Sigmoid colon (tissue), 7 donors: ENCODE results near the gene SBF2. TPM values are rescaled to one million over a fixed set of nuclear protein-coding genes. Genes with fewer than 3 reads are reported as not detected.

Experiments used
- DNase-seq: peaks from one replicate; pipeline ENCODE4 v3.0.0-alpha.2; 2019
- H3K27ac ChIP-seq, 4 donors: fragments of 200-600 bp; sonication (generic); one replicate each; pipeline ENCODE4 v1.5.1; 2016 to 2019; ENCODE audit warnings: mild to moderate bottlenecking in 1 of 4
- H3K27me3 ChIP-seq, 3 donors: fragments of 200-600 bp; sonication (generic); one replicate each; pipeline ENCODE4 v1.5.1; 2019; ENCODE audit warnings: mild to moderate bottlenecking in 1 of 3
- H3K36me3 ChIP-seq, 4 donors: fragments of 200-600 bp; sonication (generic); one replicate each; pipeline ENCODE4 v1.5.1; 2016 to 2019
- H3K4me1 ChIP-seq, 4 donors: fragments of 200-600 bp; sonication (generic); one replicate each; pipeline ENCODE4 v1.5.1; 2017 to 2019
- H3K4me3 ChIP-seq, 4 donors: fragments of 200-600 bp; sonication (generic); one replicate each; pipeline ENCODE4 v1.5.1; 2017 to 2019; ENCODE audit warnings: mild to moderate bottlenecking in 2 of 4, moderate library complexity in 1 of 4
- H3K9me3 ChIP-seq, 4 donors: fragments of 200-600 bp in 3 of 4; sonication (generic) in 3 of 4; one replicate each; pipeline versions ENCODE4 v1.5.1 to v1.6.1; 2013 to 2019
- EP300 ChIP-seq, 4 donors: sonication (generic); formaldehyde crosslinking; IDR thresholded peaks; one replicate each; pipeline ENCODE4 v1.6.1; 2017; ENCODE audit warnings: antibody characterized with exemption in 4 of 4
- POLR2A ChIP-seq, 2 donors: fragments of 450-650 bp; IDR thresholded peaks; one replicate each; pipeline ENCODE4 v1.6.1; 2016; ENCODE audit warnings: antibody characterized with exemption in 2 of 2, mild to moderate bottlenecking in 2 of 2, moderate library complexity in 2 of 2
- POLR2AphosphoS5 ChIP-seq, 4 donors: sonication (generic); formaldehyde crosslinking; IDR thresholded peaks; one replicate each; pipeline ENCODE4 v1.6.1; 2017; ENCODE audit warnings: antibody characterized with exemption in 4 of 4
- WGBS, 2 donors: extraction: QIAGEN DNeasy Blood & Tissue Kit; methylation state at CpG; one replicate each; pipeline ENCODE4 v1.1.7; 2013; 5-methylcytosine and 5-hydroxymethylcytosine counted together
- intact Hi-C: fragments of 100-400 bp; cut with DNase I; formaldehyde crosslinking; loops from one replicate; pipeline ENCODE4 v1.15.1; 2023
- polyA plus RNA-seq, 3 donors: library from polyadenylated mRNA; stranded (reverse); fragments of 200-250 nt; gene quantifications; one replicate each; pipeline ENCODE4 v1.2.3, GENCODE V29; 2013
- total RNA-seq, 4 donors: library from RNA; depleted of rRNA; stranded (reverse); fragments of >200 nt; gene quantifications; one replicate each; pipeline ENCODE4 v1.1.0, GENCODE V29; 2016
- TF ChIP-seq, protein P1 (sequence below), 4 experiments: fragments of 450-650 bp in 3 of 4; fragments of 200-600 bp in 1 of 4; IDR thresholded peaks; one replicate each; pipeline ENCODE4 v1.5.1; 2016 to 2019; ENCODE audit warnings: antibody characterized with exemption in 4 of 4, mild to moderate bottlenecking in 3 of 4, moderate library complexity in 2 of 4
- donor health status: healthy with polysubstance abuse.
- donor health status: Bipolar disorder and iron deficiency.
- donor health status: healthy.

SBF2 gene
- total and polyA plus RNA-seq, 7 donors: 9.5 to 67.5 (median 47.1) TPM

DNA sequence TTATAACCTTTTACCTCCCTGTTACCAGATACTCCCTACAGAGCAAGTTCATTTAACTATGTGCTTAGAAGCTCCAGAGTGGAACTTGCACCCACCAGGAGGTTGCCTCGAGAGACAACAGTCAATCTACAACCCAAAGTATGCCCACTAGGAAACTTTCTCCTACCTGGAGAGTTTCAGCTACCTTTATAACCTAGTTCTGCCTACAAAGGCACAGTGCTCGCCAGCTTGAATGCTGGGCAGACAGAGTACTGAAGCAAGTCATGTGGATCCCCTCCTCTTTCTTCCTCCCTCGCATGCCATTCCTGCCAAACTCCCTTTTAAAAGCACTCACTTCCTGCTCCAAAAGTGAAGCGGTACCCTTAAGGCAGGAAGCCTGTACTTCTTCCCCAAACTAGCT, 371.2 kb downstream of the SBF2 start:
- Histone ChIP-seq H3K9me3 (no peaks in the 10 kb centered on the region), H3K27ac (no peak overlapping the region), H3K4me1 (no peaks in the 10 kb centered on the region), H3K27me3 (no peaks in the 10 kb centered on the region), H3K36me3 (no peaks in the 10 kb centered on the region), H3K4me3 (no peak overlapping the region)
- no peak for DNase-seq
- WGBS, 2 donors: 80 to 83% methylated on average over 4 of the region's 4 CpGs
- TF ChIP-seq POLR2A (IDR thresholded peaks at IDR 0.05): no peak
- TF ChIP-seq EP300 (IDR thresholded peaks at IDR 0.05): no peak
- TF ChIP-seq, protein P1, sequence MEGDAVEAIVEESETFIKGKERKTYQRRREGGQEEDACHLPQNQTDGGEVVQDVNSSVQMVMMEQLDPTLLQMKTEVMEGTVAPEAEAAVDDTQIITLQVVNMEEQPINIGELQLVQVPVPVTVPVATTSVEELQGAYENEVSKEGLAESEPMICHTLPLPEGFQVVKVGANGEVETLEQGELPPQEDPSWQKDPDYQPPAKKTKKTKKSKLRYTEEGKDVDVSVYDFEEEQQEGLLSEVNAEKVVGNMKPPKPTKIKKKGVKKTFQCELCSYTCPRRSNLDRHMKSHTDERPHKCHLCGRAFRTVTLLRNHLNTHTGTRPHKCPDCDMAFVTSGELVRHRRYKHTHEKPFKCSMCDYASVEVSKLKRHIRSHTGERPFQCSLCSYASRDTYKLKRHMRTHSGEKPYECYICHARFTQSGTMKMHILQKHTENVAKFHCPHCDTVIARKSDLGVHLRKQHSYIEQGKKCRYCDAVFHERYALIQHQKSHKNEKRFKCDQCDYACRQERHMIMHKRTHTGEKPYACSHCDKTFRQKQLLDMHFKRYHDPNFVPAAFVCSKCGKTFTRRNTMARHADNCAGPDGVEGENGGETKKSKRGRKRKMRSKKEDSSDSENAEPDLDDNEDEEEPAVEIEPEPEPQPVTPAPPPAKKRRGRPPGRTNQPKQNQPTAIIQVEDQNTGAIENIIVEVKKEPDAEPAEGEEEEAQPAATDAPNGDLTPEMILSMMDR (IDR thresholded peaks at IDR 0.05): no peak
- no peak for TF ChIP-seq POLR2AphosphoS5 (IDR thresholded peaks at IDR 0.05)
- intact Hi-C loops: no loop called here

DNA sequence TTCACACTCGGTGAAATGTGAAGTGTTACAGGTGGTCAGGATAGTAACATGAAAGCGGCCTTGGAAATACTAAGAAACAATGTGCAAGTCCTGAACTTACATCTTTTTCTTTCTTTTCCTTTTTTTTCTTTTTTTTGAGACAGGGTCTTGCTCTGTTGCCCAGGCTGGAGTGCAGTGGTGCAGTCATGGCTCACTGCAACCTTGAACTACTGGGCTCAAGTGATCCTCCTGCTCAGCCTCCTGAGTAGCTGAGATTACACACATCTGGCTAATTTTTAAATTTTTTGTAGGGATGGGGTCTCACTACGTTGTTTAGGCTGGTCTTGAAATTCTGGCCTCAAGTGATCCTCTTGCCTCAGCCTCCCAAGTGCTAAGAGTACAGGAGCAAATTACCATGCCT, 377.5 kb downstream of the SBF2 start:
- Histone ChIP-seq H3K27ac (no peak overlapping the region), H3K4me3 (no peak overlapping the region), H3K9me3 (no peaks in the 10 kb centered on the region), H3K27me3 (no peaks in the 10 kb centered on the region), H3K4me1 (no peaks in the 10 kb centered on the region), H3K36me3 (peaks cover 0 to 3% (median 0%) of the 10 kb centered on the region in 4 donors)
- TF ChIP-seq EP300 (IDR thresholded peaks at IDR 0.05) (no peak), POLR2A (IDR thresholded peaks at IDR 0.05) (no peak), POLR2AphosphoS5 (IDR thresholded peaks at IDR 0.05) (no peak)
- TF ChIP-seq, protein P1 (IDR thresholded peaks at IDR 0.05): no peak
- 93 to 95% methylated on average over 3 of the region's 3 CpGs for WGBS, 2 donors
- intact Hi-C loops: no loop called here
- no peak for DNase-seq

DNA sequence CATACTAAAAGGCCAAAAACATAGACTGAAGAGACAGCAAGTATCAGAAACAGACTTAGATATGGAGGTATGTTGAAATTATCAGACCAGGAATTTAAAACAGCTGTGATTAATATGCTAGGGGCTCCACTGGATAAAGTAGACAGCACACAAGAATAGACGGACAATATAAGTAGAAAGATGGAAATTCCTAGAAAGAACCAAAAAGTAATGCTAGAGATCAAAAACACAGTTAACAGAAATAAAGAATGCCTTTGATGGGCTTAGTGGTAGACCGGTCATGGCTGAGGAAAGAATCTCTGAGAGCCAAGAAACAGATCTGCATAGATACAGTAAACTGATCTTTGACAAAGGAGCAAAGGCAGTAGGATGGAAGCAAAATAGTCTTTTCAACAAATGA, 380.0 kb downstream of the SBF2 start:
- Histone ChIP-seq H3K4me1 (no peaks in the 10 kb centered on the region), H3K9me3 (no peaks in the 10 kb centered on the region), H3K36me3 (peaks cover 0 to 4% (median 0%) of the 10 kb centered on the region in 4 donors), H3K27ac (no peak overlapping the region), H3K27me3 (no peaks in the 10 kb centered on the region), H3K4me3 (no peak overlapping the region)
- TF ChIP-seq POLR2AphosphoS5 (IDR thresholded peaks at IDR 0.05): no peak
- no peak for TF ChIP-seq EP300 (IDR thresholded peaks at IDR 0.05)
- no peak for TF ChIP-seq POLR2A (IDR thresholded peaks at IDR 0.05)
- TF ChIP-seq, protein P1 (IDR thresholded peaks at IDR 0.05): no peak
- WGBS, 2 donors: 91 to 94% methylated on average over 2 of the region's 2 CpGs
- no peak for DNase-seq
- intact Hi-C loops: no loop called here

DNA sequence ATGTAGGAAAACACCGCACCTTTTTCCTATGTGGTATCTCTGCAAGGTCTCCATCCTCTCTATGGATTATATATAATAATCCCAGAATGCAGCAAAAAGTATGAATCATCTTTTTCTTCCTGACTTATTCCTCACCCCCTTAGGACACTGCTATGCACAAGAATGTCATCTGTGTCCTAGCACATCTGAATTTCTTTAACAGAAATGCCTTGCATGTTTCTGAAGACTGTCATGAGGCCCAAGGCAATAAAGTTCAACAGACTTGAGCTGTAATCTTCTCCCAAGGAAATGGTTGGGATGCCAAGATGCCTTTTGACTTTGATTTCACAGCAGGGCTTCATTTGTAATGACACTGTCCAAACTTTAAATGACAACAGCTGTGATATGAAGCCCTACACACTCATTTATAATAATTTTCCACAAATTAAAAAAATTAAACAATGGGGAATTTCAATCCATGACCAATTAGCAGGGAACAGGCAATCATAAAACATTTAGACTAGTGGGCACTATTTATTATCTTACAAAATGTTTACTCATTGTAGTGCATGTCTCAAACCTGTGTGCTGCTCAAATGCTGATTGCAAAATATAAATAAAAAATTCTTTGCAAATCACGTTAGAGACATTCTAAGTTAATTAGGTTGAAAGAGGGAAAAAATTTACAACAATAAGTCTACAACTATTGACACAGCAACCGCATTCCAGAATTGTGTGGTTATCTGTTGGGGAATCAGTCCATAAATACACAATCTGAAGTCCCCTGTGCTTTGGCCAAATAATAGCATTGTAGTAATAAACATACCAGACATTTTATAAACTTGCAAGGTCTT, 387.8 kb downstream of the SBF2 start:
- Histone ChIP-seq H3K36me3 (no peaks in the 10 kb centered on the region), H3K4me3 (no peak overlapping the region), H3K4me1 (peaks cover 0 to 22% (median 14%) of the 10 kb centered on the region in 4 donors), H3K27me3 (no peaks in the 10 kb centered on the region), H3K9me3 (no peaks in the 10 kb centered on the region), H3K27ac (no peak overlapping the region)
- no peak for TF ChIP-seq POLR2A (IDR thresholded peaks at IDR 0.05)
- DNase-seq: no peak
- 61 to 73% methylated on average over 3 of the region's 3 CpGs for WGBS, 2 donors
- intact Hi-C loops: no loop called here

DNA sequence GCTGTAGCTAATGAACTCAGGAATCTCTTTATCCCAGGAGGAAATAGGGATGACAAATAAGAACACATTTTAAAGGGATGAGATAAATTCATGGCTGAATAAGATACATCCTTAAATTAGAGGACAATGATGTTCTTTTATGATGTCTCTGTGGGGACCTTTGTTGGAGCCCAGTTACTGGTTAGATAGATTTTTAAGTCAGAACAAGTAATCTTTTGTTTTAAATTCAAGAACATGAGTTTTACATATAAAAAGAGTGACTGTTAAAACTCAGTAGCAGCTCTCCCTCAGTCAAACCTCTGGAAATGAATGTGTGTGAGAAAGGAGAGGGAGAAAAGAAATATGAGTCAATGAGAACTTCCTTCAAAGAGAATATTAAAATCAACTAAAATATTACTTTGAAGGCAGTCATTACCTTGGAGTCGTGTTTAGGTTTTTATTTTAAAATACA, 388.5 kb downstream of the SBF2 start:
- H3K4me1 ChIP-seq: peaks cover 0 to 22% (median 14%) of the 10 kb centered on the region in 4 donors
- no peaks in the 10 kb centered on the region for H3K36me3 ChIP-seq
- no peaks in the 10 kb centered on the region for H3K9me3 ChIP-seq
- no peak overlapping the region for H3K4me3 ChIP-seq
- H3K27ac ChIP-seq: no peak overlapping the region
- intact Hi-C loops: no loop called here
- 69 to 76% methylated on average over 1 of the region's 1 CpG for whole genome bisulfite sequencing, 2 donors
- TF ChIP-seq, protein P1 (IDR thresholded peaks at IDR 0.05): no peak
- no peaks in the 10 kb centered on the region for H3K27me3 ChIP-seq
- no peak for DNase-seq
